GM10847 (cell line): ENCODE data around the gene LRRC32.

ENCODE experiments used
- POLR2A ChIP-seq: IDR thresholded peaks from 2 replicates; pipeline ENCODE4 v1.6.1; 2011; ENCODE audit not compliant: insufficient read length; ENCODE audit errors: extremely low read depth

LRRC32 gene

GRCh38 chr11:76704171-76704948 is 33.8 kb upstream of the LRRC32 start:
- no peak for TF ChIP-seq POLR2A

GRCh38 chr11:76703707-76704106 is 33.2 kb upstream of the LRRC32 start:
- no peak for TF ChIP-seq POLR2A

- TF ChIP-seq POLR2A, result no peak
Observed at GRCh38 chr11:76702336-76703128, 32.0 kb upstream of the LRRC32 start.

GRCh38 chr11:76701294-76702040 is 30.9 kb upstream of the LRRC32 start:
- TF ChIP-seq POLR2A, result no peak

GRCh38 chr11:76700177-76701100 is 29.9 kb upstream of the LRRC32 start:
- no peak for TF ChIP-seq POLR2A

GRCh38 chr11:76699451-76700091 is 29.0 kb upstream of the LRRC32 start:
- no peak for TF ChIP-seq POLR2A

GRCh38 chr11:76698321-76699043 is 27.9 kb upstream of the LRRC32 start:
- TF ChIP-seq POLR2A, result no peak

GRCh38 chr11:76696756-76697155 is 26.2 kb upstream of the LRRC32 start:
- TF ChIP-seq POLR2A, result no peak

- no peak for TF ChIP-seq POLR2A
Observed at GRCh38 chr11:76695771-76696170, 25.2 kb upstream of the LRRC32 start.

- no peak for TF ChIP-seq POLR2A
Observed at GRCh38 chr11:76695133-76695532, 24.6 kb upstream of the LRRC32 start.

GRCh38 chr11:76694664-76695063 is 24.1 kb upstream of the LRRC32 start:
- TF ChIP-seq POLR2A, result no peak

GRCh38 chr11:76693806-76694205 is 23.3 kb upstream of the LRRC32 start:
- no peak for TF ChIP-seq POLR2A

- no peak for TF ChIP-seq POLR2A
Observed at GRCh38 chr11:76692956-76693355, 22.4 kb upstream of the LRRC32 start.
